Nephron progenitor cell (in vitro differentiated cells): ENCODE measurements around the gene E2F1.

Experiments used
- DNase-seq: peaks from one replicate; pipeline ENCODE4 v3.0.0; 2021
- H3K27ac Mint-ChIP-seq: 2 replicates; pipeline ENCODE4 v1.8.0; 2021; ENCODE audit warnings: mild to moderate bottlenecking, moderate library complexity, mixed read lengths
- H3K27me3 Mint-ChIP-seq: 2 replicates; pipeline ENCODE4 v1.8.0; 2021; ENCODE audit warnings: mild to moderate bottlenecking, low read depth, mixed read lengths; ENCODE audit not compliant: poor library complexity
- H3K36me3 Mint-ChIP-seq: 2 replicates; pipeline ENCODE4 v1.8.0; 2021; ENCODE audit warnings: low read depth, mixed read lengths
- H3K4me1 Mint-ChIP-seq: 2 replicates; pipeline ENCODE4 v1.8.0; 2021; ENCODE audit warnings: mixed read lengths
- H3K4me3 Mint-ChIP-seq: 2 replicates; pipeline ENCODE4 v1.8.0; 2021; ENCODE audit warnings: mild to moderate bottlenecking, moderate library complexity, mixed read lengths
- H3K9me3 Mint-ChIP-seq: 2 replicates; pipeline ENCODE4 v1.8.0; 2021; ENCODE audit warnings: mild to moderate bottlenecking, moderate library complexity, mixed read lengths
- TF ChIP-seq, protein P1 (sequence below): fragments of 200-600 bp; sonication (generic); IDR thresholded peaks from 2 replicates; pipeline ENCODE4 v1.5.0; 2021; ENCODE audit warnings: antibody characterized with exemption

The E2F1 gene

GRCh38 chr20:33630507-33630906, 55.7 kb downstream of the E2F1 start:
- Mint-ChIP-seq H3K9me3 (no peaks in the 10 kb centered on the region), H3K4me1 (no peaks in the 10 kb centered on the region), H3K4me3 (no peak overlapping the region), H3K36me3 (peaks cover 67% of the 10 kb centered on the region), H3K27me3 (no peaks in the 10 kb centered on the region), H3K27ac (peak overlapping the region; percentile 36)
- TF ChIP-seq, protein P1, sequence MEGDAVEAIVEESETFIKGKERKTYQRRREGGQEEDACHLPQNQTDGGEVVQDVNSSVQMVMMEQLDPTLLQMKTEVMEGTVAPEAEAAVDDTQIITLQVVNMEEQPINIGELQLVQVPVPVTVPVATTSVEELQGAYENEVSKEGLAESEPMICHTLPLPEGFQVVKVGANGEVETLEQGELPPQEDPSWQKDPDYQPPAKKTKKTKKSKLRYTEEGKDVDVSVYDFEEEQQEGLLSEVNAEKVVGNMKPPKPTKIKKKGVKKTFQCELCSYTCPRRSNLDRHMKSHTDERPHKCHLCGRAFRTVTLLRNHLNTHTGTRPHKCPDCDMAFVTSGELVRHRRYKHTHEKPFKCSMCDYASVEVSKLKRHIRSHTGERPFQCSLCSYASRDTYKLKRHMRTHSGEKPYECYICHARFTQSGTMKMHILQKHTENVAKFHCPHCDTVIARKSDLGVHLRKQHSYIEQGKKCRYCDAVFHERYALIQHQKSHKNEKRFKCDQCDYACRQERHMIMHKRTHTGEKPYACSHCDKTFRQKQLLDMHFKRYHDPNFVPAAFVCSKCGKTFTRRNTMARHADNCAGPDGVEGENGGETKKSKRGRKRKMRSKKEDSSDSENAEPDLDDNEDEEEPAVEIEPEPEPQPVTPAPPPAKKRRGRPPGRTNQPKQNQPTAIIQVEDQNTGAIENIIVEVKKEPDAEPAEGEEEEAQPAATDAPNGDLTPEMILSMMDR, result no peak
- no peak for DNase-seq

DNA sequence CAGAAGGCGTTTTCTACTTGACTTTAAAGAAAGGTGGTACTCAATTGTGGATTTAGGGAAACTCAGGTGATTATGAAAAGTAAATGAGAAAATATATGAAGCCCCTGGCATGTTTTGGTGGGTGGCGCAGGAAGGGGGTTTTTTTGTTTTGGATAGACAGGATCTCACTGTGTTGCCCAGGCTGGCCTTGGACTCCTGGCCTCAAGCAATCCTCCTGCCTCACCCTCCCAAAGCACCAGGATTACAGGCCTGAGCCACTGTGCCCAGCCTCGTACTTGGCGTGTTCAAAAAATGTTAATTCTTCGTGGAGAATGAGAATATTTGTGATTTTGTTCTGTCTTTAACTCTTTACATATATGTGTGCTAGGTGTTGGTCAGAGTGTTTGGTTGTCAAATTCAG, 56.2 kb downstream of the E2F1 start:
- H3K27ac Mint-ChIP-seq, result no peak overlapping the region
- no peaks in the 10 kb centered on the region for H3K4me1 Mint-ChIP-seq
- no peaks in the 10 kb centered on the region for H3K9me3 Mint-ChIP-seq
- no peaks in the 10 kb centered on the region for H3K27me3 Mint-ChIP-seq
- H3K4me3 Mint-ChIP-seq, result no peak overlapping the region
- TF ChIP-seq, protein P1, result no peak
- H3K36me3 Mint-ChIP-seq, result peaks cover 72% of the 10 kb centered on the region
- no peak for DNase-seq

GRCh38 chr20:33629533-33629932, 56.7 kb downstream of the E2F1 start:
- Mint-ChIP-seq H3K27ac (no peak overlapping the region), H3K9me3 (no peaks in the 10 kb centered on the region), H3K4me1 (no peaks in the 10 kb centered on the region), H3K36me3 (peaks cover 77% of the 10 kb centered on the region), H3K27me3 (no peaks in the 10 kb centered on the region), H3K4me3 (no peak overlapping the region)
- TF ChIP-seq, protein P1, result no peak
- DNase-seq, result no peak

GRCh38 chr20:33627577-33628216, 58.5 kb downstream of the E2F1 start:
- Mint-ChIP-seq H3K4me1 (no peaks in the 10 kb centered on the region), H3K36me3 (peaks cover 86% of the 10 kb centered on the region), H3K27ac (no peak overlapping the region), H3K27me3 (no peaks in the 10 kb centered on the region), H3K4me3 (no peak overlapping the region), H3K9me3 (no peaks in the 10 kb centered on the region)
- DNase-seq, result no peak
- TF ChIP-seq, protein P1, result no peak

DNA sequence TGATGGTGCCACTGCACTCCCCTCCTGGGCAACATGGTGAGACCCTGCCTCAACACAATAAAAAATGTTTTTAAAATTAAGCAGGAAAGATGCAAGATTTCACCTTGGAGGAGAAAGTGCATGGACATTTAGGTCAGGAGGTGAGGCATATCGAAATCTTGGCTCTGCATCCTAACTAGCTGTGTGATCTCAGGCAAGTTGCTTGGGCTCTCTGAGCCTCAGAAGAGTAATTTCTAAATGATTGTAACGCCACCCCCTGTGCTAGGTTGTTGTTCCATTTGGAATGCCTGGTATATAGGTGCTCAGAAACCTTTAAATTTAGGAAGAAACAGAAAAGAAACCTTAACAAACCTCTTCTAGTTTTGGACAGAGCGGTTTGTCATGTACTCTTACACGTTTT, 60.0 kb downstream of the E2F1 start:
- TF ChIP-seq, protein P1, result no peak
- Mint-ChIP-seq H3K4me3 (no peak overlapping the region), H3K4me1 (no peaks in the 10 kb centered on the region), H3K27ac (no peak overlapping the region), H3K36me3 (peaks cover 82% of the 10 kb centered on the region), H3K9me3 (no peaks in the 10 kb centered on the region), H3K27me3 (no peaks in the 10 kb centered on the region)
- DNase-seq, result no peak
